Neural cell (in vitro differentiated cells): ENCODE data around the gene PPHLN1. TPM values are rescaled to one million over a fixed set of nuclear protein-coding genes. Genes with fewer than 3 reads are reported as not detected.

Source experiments
- H2AFZ ChIP-seq: fragments of 200-600, 300-800 bp; sonication (generic), shearing (Covaris generic); 2 replicates; pipeline ENCODE4 v1.6.0; 2014; ENCODE audit warnings: low read depth, mild to moderate bottlenecking, antibody characterized with exemption, low read length, moderate library complexity
- H3F3A ChIP-seq: fragments of 200-600 bp; shearing (Covaris generic); 2 replicates; pipeline ENCODE4 v1.6.1; 2016; ENCODE audit warnings: mild to moderate bottlenecking, moderate library complexity, mixed read lengths, antibody characterized with exemption, low read length; ENCODE audit not compliant: insufficient read depth, poor library complexity, severe bottlenecking
- H3K27ac ChIP-seq: fragments of 200-600, 300-800 bp; sonication (generic), shearing (Covaris generic); 2 replicates; pipeline ENCODE4 v1.5.1; 2014; ENCODE audit warnings: mild to moderate bottlenecking, low read length, moderate library complexity
- H3K27me3 ChIP-seq: fragments of 300-800, 200-600 bp; sonication (generic), shearing (Covaris generic); 2 replicates; pipeline ENCODE4 v1.6.0; 2014; ENCODE audit warnings: mild to moderate bottlenecking, low read depth, low read length, moderate library complexity; ENCODE audit not compliant: insufficient read depth
- H3K36me3 ChIP-seq: fragments of 300-800, 200-600 bp; sonication (generic), shearing (Covaris generic); 2 replicates; pipeline ENCODE4 v1.5.1; 2014; ENCODE audit warnings: mild to moderate bottlenecking, antibody characterized with exemption, low read length, moderate library complexity; ENCODE audit not compliant: insufficient read depth
- H3K4me2 ChIP-seq: fragments of 300-800, 200-600 bp; sonication (generic), shearing (Covaris generic); 2 replicates; pipeline ENCODE4 v1.6.0; 2014; ENCODE audit warnings: mild to moderate bottlenecking, low read length
- H3K4me3 ChIP-seq: fragments of 300-800, 200-600 bp; sonication (generic), shearing (Covaris generic); 2 replicates; pipeline ENCODE4 v1.5.1; 2014; ENCODE audit warnings: mild to moderate bottlenecking, low read length, moderate library complexity
- H3K79me2 ChIP-seq: fragments of 200-600 bp; shearing (Covaris generic); replicated peaks from 2 replicates; pipeline ENCODE4 v1.6.0; 2014; ENCODE audit warnings: mild to moderate bottlenecking, low read length, moderate library complexity; ENCODE audit not compliant: insufficient read depth
- H3K9ac ChIP-seq: fragments of 300-800, 200-600 bp; sonication (generic), shearing (Covaris generic); 2 replicates; pipeline ENCODE4 v1.6.1; 2016; ENCODE audit warnings: mild to moderate bottlenecking, low read length, mixed read lengths
- H3K9me2 ChIP-seq: fragments of 200-600 bp; shearing (Covaris generic); 2 replicates; pipeline ENCODE4 v1.6.1; 2016; ENCODE audit warnings: mild to moderate bottlenecking, low read length, mixed read lengths; ENCODE audit not compliant: insufficient read depth
- H3K9me3 ChIP-seq: fragments of 200-600, 300-800 bp; sonication (generic), shearing (Covaris generic); 2 replicates; pipeline ENCODE4 v1.6.1; 2016; ENCODE audit warnings: mild to moderate bottlenecking, mixed run types, low read length, moderate library complexity, mixed read lengths
- H4K20me1 ChIP-seq: fragments of 200-600 bp; shearing (Covaris generic); 2 replicates; pipeline ENCODE4 v1.6.1; 2016; ENCODE audit warnings: mild to moderate bottlenecking, mixed run types; ENCODE audit not compliant: insufficient read depth
- EP300 ChIP-seq: fragments of 450-650 bp; conservative IDR thresholded peaks from 2 replicates; pipeline ENCODE4 v1.6.1; 2014; ENCODE audit warnings: antibody characterized with exemption, mild to moderate bottlenecking, moderate library complexity; ENCODE audit not compliant: poor library complexity, severe bottlenecking
- EZH2 ChIP-seq: fragments of 200-600, 300-800 bp; shearing (Covaris generic), sonication (generic); IDR thresholded peaks from 2 replicates; pipeline ENCODE4 v1.6.1; 2014; ENCODE audit warnings: antibody characterized with exemption, low read length, borderline replicate concordance, mild to moderate bottlenecking; ENCODE audit not compliant: insufficient read depth, poor library complexity, severe bottlenecking
- MXI1 ChIP-seq: fragments of 450-650 bp; conservative IDR thresholded peaks from 2 replicates; pipeline ENCODE4 v1.6.1; 2014; ENCODE audit warnings: antibody characterized with exemption, mild to moderate bottlenecking; ENCODE audit not compliant: poor library complexity, severe bottlenecking
- POLR2AphosphoS5 ChIP-seq: IDR thresholded peaks from 2 replicates; pipeline ENCODE4 v1.6.1; 2012
- RAD21 ChIP-seq: fragments of 450-650 bp; conservative IDR thresholded peaks from 2 replicates; pipeline ENCODE4 v1.6.1; 2014; ENCODE audit warnings: antibody characterized with exemption, mild to moderate bottlenecking, moderate library complexity
- SMC3 ChIP-seq: fragments of 450-650 bp; conservative IDR thresholded peaks from 2 replicates; pipeline ENCODE4 v1.6.1; 2014; ENCODE audit warnings: antibody characterized with exemption, mild to moderate bottlenecking, moderate library complexity; ENCODE audit not compliant: poor library complexity
- TAF1 ChIP-seq: IDR thresholded peaks from 2 replicates; pipeline ENCODE4 v1.6.1; 2012; ENCODE audit warnings: low read depth
- polyA plus RNA-seq: library from polyadenylated mRNA; depleted of rRNA; stranded (reverse); fragments of >200 nt; gene quantifications from 2 replicates; pipeline ENCODE4 v1.2.3, GENCODE V29; 2014
- TF ChIP-seq, protein P1 (sequence below): fragments of 450-650 bp; IDR thresholded peaks from 2 replicates; pipeline ENCODE4 v1.5.1; 2014; ENCODE audit warnings: antibody characterized with exemption, mild to moderate bottlenecking, moderate library complexity; ENCODE audit not compliant: poor library complexity, severe bottlenecking
- TF ChIP-seq, protein P2 (sequence below): IDR thresholded peaks from 2 replicates; pipeline ENCODE4 v1.6.1; 2012; ENCODE audit warnings: borderline replicate concordance

Gene PPHLN1
- polyA plus RNA-seq, 1 donor from 2014 or later = 192 TPM

DNA sequence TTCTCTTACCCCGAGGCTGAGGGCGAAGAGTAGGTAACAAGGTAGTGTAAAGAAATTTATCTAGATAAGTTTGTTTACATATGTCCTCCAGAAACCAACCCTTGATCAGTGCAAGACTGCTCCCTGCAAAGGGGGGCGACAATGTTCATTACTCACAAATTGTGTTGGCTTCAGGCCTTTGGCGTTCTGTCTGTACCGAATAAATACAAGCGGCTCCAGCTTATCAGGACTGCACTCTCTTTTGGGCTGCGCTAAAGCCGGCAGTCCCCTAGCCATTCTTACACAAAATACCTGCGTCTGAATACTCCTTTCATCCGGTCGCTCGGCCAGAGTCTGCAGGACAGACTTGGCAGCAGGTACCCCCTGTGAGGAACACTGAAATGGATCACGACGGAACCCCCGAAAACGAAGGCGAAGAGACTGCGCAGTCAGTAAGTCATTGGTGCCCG, 116.4 kb downstream of the PPHLN1 start:
- H2AFZ ChIP-seq = no peak overlapping the region
- H3K9ac ChIP-seq = no peak overlapping the region
- no peaks in the 10 kb centered on the region for H3K9me2 ChIP-seq
- H3K36me3 ChIP-seq = peaks cover 22% of the 10 kb centered on the region
- H3K4me3 ChIP-seq = no peak overlapping the region
- no peaks in the 10 kb centered on the region for H3K79me2 ChIP-seq
- H3K4me2 ChIP-seq = no peak overlapping the region
- no peaks in the 10 kb centered on the region for H4K20me1 ChIP-seq
- H3K27ac ChIP-seq = no peak overlapping the region
- no peaks in the 10 kb centered on the region for H3F3A ChIP-seq
- TF ChIP-seq, protein P1, sequence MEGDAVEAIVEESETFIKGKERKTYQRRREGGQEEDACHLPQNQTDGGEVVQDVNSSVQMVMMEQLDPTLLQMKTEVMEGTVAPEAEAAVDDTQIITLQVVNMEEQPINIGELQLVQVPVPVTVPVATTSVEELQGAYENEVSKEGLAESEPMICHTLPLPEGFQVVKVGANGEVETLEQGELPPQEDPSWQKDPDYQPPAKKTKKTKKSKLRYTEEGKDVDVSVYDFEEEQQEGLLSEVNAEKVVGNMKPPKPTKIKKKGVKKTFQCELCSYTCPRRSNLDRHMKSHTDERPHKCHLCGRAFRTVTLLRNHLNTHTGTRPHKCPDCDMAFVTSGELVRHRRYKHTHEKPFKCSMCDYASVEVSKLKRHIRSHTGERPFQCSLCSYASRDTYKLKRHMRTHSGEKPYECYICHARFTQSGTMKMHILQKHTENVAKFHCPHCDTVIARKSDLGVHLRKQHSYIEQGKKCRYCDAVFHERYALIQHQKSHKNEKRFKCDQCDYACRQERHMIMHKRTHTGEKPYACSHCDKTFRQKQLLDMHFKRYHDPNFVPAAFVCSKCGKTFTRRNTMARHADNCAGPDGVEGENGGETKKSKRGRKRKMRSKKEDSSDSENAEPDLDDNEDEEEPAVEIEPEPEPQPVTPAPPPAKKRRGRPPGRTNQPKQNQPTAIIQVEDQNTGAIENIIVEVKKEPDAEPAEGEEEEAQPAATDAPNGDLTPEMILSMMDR = no peak
- TF ChIP-seq EP300 (no peak), POLR2AphosphoS5 (no peak), EZH2 (no peak), MXI1 (no peak), SMC3 (no peak), TAF1 (no peak), RAD21 (no peak)
- TF ChIP-seq, protein P2, sequence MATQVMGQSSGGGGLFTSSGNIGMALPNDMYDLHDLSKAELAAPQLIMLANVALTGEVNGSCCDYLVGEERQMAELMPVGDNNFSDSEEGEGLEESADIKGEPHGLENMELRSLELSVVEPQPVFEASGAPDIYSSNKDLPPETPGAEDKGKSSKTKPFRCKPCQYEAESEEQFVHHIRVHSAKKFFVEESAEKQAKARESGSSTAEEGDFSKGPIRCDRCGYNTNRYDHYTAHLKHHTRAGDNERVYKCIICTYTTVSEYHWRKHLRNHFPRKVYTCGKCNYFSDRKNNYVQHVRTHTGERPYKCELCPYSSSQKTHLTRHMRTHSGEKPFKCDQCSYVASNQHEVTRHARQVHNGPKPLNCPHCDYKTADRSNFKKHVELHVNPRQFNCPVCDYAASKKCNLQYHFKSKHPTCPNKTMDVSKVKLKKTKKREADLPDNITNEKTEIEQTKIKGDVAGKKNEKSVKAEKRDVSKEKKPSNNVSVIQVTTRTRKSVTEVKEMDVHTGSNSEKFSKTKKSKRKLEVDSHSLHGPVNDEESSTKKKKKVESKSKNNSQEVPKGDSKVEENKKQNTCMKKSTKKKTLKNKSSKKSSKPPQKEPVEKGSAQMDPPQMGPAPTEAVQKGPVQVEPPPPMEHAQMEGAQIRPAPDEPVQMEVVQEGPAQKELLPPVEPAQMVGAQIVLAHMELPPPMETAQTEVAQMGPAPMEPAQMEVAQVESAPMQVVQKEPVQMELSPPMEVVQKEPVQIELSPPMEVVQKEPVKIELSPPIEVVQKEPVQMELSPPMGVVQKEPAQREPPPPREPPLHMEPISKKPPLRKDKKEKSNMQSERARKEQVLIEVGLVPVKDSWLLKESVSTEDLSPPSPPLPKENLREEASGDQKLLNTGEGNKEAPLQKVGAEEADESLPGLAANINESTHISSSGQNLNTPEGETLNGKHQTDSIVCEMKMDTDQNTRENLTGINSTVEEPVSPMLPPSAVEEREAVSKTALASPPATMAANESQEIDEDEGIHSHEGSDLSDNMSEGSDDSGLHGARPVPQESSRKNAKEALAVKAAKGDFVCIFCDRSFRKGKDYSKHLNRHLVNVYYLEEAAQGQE = no peak
- no peaks in the 10 kb centered on the region for H3K9me3 ChIP-seq
- no peaks in the 10 kb centered on the region for H3K27me3 ChIP-seq

DNA sequence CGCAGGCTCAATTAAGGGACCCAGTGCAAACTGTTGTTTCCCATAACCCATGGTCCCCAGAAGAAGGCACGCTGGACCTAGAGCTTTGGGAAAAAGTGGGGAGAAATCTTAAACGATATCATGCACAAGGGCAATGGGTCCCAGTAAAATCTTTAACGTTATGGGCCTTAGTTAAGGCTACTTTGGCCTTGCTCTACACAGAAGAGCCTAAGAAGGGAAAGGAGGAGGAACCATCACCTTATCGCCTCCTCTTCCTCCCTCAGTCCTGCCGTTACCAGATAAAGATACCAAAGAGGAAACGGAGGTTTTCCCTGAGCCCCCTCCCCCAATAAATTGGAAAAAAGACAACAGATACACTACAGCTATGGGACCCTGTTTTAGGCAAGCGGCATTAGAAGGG, 116.9 kb downstream of the PPHLN1 start:
- no peak overlapping the region for H3K4me2 ChIP-seq
- TF ChIP-seq TAF1 (no peak), EZH2 (no peak), POLR2AphosphoS5 (no peak), MXI1 (no peak), RAD21 (no peak), SMC3 (no peak), EP300 (no peak)
- TF ChIP-seq, protein P2 = no peak
- TF ChIP-seq, protein P1 = no peak
- no peak overlapping the region for H3K9ac ChIP-seq
- no peaks in the 10 kb centered on the region for H3K27me3 ChIP-seq
- peaks cover 22% of the 10 kb centered on the region for H3K36me3 ChIP-seq
- no peaks in the 10 kb centered on the region for H3K9me2 ChIP-seq
- no peaks in the 10 kb centered on the region for H4K20me1 ChIP-seq
- H2AFZ ChIP-seq = no peak overlapping the region
- H3K4me3 ChIP-seq = no peak overlapping the region
- no peaks in the 10 kb centered on the region for H3K79me2 ChIP-seq
- no peaks in the 10 kb centered on the region for H3F3A ChIP-seq
- no peaks in the 10 kb centered on the region for H3K9me3 ChIP-seq
- H3K27ac ChIP-seq = no peak overlapping the region
